CD1c-positive myeloid dendritic cell (primary cell): ENCODE measurements around the gene HERC2.

Source experiments
- DNase-seq: peaks from one replicate; pipeline ENCODE4 v3.0.0-alpha.2; 2016; ENCODE audit errors: extremely low spot score

The HERC2 gene

DNA sequence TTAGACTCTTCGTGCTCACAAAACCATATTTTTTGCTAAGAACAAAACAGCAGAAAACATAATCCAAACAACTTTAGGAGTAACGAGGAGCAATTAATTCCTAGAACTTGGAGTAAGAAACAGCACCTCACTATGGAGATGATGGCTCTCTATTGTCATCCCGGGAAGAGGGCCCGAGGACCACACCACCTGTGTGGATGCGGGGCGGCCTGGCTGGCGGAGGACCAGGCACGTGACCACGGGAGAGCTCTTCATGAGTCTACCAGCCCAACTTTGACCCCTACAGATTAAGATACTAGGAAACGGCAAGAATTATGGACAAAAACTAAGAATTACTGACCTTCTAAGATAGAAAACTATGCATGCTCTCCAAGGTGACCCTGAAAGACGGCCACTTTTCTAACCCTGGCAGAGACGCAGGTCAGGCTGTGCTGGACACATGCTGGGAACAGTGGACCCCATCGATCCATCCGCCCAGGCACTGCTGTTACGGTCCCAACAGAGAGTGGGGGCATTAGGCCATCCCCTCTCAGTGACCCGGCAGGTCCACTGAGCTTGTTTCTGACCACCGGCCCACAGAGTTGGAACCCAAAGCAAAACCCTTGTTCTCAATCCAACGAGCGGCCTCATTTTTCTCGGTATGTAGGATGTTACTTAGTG is 209.7 kb downstream of the HERC2 start:
- DNase-seq = no peak

DNA sequence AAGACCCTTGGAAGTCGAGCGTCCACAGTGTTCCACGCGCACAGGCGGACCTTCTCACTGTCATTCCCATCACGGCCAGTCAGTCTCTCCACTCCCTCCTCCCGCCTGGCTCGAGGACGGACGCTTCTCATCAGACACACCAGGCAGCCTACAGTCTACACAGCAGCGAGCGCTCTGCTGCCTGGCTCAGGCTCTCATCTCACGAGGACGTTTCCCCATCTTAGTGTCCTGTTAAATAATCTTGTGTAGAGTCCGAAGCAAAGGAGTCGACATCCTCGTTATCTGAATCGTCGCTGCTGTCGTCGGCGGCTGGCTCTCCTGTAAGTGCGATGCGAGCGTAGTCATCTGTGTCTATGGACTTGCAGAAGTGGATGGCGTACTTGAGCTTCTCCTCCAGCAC is 210.4 kb downstream of the HERC2 start:
- DNase-seq = no peak

DNA sequence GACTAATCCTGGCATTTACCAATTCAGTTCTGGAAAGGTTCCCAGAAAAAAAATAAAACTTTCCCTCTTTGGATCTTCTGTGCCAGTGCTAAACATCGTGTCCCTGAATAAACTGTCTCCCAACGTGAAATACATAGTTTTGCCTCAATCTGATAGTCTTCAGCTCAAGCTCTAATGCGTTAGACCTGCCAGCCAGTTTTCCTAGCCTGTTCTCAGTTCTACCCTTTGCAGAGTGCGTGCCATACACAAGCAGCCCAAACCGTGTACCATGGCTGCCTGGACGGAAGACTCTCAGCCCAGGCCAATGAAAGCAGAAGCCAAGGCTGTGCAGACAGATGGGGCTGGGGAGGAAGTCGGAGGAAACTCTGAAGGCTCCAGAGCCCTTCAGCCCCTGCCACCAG is 211.5 kb downstream of the HERC2 start:
- DNase-seq = no peak

DNA sequence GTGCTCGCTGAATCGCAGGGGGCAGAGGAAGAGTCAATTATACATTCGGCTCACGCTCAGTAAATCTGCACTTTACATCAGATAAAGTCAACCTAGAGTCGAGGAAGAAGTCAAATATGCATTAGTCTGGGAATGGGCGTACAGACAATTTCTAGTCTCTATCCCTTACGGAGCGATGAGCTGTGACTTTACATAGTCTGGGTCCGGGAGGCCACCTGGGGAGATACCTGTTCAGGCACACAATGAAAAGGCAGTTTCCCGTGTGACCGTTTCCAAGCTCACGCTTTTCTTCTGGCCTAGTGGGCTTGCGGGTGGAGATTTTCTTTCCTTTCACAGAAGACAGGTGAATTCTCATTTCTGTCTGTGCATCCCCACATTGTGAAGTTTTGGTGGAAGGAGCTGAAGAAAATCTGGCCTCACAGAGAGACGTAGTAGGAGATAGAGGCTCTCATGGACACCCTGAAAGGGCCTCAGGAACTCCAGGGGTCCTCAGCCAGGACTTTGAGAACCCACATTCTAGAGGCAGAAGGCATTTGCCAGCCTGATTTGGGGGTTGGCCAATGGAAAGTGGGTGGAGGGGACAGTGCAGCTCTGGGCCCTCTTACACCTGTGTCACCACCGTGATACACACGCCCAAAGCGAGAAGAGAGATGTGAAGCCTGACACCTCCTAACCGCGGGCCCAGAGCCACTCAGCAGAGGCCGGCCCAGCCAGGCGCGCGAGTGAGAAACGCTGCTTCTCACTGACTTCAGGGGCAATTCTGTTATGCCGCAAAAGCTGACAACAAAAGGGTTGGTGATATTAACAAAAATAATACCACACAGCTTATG is 212.1 kb downstream of the HERC2 start:
- DNase-seq = no peak

DNA sequence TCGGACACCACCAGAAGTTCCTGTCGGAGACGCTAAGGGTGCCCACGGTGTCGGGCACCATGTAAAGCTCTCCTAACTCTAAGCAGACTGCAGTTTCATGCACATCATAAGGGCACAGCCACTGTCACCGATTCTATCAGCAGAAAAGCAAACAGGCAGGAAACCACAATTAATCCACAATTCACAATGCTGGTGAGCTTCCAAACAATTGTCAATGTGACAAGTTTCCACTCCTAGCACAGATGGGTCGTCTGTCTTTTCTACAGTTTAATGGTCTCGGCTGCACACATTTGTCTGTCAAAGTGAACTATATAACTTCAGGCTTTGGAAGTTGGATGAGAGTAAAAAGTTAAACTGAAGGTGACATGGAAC is 214.1 kb downstream of the HERC2 start:
- no peak for DNase-seq

DNA sequence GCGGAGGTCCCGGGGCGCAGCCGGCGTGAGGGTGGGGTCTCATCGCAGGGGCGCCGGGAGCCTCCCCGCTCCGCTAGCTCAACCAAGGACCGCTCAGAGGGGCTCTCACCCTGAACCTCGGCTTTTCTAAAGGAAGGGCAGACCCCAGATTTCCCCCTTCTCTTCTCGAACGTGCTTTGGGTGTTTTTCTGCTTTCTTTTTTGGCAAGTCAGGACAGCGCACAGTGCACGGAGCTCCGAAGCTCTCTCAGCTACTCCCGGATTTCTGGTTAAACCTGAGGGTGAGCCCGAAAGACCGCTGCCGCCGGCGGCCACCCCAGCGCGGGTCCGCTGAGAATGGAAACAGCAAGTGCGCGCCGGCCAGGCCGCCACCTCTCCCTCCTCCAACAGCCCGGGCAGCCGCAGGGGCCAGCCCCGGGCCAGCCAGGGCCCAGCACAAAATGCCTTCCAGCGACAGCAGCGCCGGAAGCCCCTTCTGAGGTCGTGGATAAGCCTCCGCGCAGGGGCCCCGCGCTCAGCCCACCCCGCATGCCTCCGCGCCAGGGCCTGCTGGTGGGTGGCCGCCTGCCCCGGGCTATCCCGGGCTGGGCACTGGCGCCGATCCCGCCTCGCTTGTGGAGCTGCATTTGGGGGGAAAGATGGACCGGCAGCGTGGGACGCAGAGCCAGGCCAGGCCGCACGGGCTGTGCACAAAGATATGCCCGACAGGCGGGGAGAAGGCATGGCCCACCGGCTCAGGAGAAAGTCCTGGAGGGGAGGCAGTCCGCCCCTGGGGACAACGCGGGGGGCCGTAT is 214.7 kb downstream of the HERC2 start:
- no peak for DNase-seq

DNA sequence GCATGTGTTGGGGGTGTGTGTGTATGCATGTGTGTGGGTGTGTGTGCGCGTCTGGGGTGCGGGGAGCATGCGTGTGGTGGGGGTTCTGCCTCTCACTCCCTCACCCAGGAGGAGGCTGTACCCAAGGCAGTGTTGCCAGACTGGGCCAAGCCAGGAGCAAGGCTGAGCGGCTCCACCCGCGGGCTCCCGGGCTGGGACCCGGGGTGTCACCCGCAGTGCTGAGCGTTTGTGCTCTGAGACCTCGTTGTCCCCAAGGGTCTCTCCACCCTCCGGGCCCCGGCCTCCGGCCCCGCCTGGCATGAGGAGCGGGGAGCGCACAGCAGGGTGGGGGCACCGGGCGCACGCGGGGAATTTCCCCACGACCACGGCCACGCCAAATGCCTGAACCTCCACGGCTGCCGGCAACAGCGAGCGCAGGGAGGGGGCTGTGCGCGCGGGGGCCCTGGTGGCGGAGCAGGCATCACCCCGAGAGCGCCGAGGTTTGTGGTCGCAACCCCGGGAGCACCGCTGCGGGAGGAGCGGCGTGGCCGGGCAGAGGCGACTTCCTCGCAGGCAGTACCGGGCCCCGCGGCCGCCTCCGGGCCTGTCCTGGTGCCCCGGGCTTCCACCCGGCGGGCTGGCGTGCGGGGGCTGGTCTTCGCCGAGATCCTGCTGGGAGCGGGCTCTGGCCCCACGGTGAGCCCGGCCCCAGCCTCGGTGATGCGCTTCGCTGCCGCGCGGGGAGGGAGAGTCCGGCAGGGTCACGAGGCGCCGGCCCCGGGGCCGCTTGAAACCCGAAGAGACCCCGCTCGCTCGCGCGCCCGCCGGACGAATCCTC is 215.5 kb downstream of the HERC2 start:
- DNase-seq = no peak

DNA sequence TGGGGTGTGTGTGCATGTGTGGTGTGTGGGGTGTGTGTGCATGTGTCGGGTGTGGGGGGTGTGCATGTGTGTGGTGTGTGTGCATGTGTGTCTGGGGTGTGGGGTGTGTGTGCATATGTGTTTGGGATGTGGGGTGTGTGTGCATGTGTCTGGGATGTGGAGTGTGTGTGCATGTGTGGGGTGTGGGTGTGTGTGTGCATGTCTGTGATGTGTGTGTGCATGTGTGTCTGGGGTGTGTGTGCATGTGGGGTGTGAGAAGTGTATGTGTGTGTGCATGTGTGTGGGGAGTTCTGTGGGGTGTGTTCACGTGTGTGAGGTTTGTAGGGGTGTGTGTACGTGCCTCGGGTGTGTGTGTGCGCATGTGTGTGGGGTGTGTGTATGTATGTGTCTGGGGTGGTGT is 216.2 kb downstream of the HERC2 start:
- DNase-seq = no peak

DNA sequence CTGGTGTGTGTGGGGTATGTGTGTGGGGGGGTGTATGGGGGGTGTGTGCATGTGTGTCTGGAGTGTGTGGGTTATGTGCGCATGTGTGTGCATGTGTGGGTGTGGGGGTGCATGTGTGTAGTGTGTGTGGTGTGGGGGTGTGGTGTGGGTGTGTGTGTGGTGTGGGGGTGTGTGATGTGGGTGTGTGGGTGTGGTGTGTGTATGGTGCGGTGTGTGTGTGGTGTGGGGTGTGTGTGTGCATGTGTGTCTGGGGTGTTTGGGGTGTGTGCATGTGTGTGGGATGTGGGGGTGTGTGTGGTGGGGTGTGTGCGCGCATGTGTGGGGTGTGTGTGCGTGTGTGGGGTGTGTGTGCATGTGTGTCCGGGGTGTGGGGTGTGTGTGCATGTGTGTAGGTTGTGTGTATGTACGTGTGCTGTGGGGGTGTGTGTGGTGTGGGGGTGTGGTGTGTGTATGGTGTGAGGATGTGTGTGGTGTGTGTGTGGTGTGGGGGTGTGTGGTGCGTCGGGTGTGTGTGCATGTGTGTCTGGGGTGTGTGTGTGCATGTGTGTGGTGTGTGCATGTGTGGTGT is 216.7 kb downstream of the HERC2 start:
- DNase-seq = no peak

DNA sequence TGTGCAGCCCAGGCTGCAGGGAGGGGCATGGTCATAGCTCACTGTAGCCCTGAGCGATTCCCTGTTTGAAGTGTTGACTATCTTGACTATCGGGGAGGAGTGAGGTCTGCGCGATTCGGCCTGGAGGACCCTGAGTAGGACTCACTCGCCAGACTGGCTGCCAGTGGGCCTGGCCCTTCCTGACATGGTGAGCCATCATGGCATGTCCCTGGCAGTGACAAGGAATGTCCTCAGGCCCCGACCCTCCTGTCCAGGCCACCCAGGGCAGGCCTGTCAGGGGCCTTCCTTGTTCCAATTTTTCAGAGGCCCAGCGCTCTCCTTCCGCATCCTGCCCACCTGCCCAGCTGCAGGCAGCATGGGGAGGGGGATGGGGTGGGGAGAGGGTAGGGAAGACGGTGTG is 217.7 kb downstream of the HERC2 start:
- DNase-seq = no peak

DNA sequence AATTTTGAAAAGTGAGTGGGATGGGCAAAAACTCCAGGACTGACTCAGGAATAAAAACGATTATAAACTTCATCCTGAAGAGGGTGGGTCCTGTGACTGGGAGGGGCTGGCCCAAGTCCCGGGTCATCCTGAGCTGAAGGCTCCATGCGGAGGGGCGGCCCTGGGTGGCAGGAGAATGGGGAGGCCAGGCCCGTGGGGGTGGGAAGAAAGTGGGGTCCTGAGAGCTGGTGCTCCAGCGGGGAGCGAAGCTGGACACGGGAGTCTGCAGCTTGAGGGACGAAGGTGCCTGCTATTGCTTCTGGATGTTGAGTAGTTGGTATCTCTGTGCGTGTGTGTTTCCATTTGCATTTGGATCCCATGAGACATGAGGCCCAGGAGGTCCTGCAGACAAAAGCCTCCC is 218.1 kb downstream of the HERC2 start:
- no peak for DNase-seq

DNA sequence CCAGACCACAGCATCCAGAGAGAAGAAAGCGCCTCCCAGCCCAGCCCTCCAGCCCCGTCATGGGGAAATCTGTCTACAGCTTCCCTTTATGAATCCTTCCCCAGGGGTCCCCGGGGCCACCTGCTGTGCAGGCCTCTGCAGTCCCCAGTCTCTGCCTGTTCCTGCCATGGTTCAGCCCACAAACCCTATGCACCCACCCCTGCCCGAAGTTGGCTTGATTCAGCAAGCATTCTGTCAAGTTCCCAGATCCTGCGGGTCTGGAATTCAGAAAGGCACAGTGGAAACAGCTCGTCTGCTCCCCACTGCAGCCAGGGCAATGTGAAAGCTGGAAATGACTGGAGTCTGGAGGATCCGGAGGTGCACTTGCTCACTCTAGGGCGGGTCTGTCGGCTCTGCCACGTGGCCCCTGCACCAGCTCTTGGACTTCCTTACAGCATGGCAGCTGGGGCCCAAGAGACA is 220.0 kb downstream of the HERC2 start:
- DNase-seq = no peak

DNA sequence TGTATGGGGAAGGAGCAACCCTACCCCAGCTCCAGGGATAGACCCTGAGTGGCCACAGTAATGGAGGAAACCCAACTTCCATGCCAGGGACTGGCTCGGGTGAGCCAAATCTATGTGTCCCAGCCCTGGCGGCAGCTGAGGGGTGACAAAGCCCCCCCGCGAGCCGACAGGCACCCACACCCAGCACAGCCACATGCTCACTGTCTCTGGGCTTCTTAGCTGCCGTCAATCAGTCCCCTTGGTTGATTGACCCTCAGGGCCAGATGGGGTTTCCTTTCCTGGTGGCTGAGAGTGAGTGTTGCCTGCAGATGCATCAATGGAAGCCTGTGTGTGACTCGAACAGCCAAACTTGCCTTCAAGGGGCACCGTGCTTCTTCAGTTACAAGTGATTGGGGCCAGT is 220.8 kb downstream of the HERC2 start:
- DNase-seq = no peak

DNA sequence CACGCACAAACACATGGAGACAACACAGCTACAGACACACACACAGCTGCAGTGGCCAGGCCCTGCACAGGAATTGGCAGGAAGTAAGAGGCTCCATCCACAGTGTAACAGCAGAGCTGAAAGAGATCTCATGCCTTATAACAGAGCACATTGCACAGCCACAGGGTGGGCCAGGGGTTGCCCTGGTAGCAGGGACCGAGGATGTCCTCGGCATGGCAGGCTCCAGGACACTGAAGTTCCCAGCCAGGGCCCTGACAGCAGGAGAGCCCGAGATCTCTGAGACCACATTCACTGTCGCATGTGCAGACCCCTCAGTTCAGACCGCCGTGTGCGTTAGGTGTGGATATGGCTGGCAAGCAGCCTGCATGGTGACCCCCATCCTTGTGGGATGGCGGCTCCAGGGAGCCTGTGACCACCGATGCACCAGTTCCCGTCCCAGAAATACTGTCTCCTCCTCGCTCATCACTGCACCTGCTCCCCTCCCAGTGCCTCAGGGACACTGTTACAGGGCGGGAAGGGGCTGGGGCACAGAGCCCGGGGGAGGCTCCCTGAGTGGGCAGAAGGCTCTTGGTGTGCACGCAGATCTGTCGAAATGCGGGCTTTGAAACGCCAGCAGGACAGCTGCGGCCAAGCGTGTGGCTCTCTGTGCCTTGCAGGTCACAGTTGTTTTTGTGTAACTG is 221.3 kb downstream of the HERC2 start:
- DNase-seq = no peak

DNA sequence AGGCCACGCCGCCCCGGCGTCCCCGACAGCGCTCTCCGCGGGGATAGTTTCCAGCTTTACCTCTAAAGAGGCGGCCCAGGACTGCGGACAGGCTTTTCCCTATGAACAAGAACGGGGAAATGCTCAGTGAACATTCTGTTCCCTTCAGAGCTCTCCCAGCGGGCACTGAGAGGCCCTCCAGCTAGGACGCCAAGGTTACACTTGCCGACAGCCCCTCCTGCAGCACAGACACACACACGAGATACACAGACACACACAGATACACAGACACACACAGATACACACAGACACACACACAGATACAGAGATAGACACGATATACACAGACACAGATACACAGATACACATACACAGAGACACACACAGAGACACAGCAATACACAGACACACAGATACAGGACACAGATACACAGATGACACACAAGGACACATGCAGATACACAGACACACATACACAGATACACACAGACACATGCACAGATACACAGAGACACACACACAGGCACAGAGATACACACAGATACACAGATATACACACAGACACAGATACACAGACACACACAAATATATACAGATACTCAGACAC is 222.3 kb downstream of the HERC2 start:
- DNase-seq = no peak

DNA sequence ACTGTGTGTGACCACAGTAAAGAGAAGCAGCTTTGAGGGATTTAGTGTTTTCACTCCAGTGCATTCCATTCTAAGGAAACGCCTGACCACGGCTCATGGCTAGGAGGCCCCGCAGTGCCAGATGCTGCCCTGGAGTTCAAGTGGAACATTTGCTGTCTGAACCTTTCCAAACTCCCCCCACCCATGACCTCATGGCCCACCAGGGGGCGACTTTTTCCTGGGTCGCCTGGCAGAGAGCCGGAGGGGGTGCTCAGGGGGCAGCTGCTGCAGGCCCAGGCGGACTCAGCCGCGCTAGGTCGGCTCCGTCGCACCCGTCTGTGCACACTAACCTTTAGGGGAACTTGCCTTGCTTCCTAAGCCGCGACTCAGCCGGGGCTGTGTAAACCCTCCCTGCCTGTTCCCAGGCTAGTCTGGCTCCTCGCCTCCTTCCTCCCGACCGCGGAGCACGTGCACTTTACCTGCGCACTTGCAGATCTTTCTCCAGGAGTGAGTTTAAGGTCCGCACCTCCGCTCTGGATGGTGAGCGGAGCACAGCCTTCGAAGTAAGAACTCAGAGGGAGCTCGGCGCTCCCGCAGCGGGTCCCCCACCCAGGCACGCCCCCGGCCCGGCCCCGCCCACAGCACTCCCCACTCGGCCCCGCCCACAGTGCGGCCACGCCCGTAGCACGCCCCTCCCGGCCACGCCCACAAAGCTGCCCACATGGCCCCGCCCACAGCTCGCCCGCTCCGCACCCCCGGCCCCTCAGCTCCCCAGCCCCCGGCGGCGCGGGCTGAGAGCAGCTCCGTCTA is 223.0 kb downstream of the HERC2 start, which contains the start of gene OCA2:
TSS of gene OCA2 (minus strand) at position 550 of the 789 bp plus-strand sequence. CDS start 17,441 bp downstream, outside the sequence.
- peak; percentile 33 for DNase-seq

DNA sequence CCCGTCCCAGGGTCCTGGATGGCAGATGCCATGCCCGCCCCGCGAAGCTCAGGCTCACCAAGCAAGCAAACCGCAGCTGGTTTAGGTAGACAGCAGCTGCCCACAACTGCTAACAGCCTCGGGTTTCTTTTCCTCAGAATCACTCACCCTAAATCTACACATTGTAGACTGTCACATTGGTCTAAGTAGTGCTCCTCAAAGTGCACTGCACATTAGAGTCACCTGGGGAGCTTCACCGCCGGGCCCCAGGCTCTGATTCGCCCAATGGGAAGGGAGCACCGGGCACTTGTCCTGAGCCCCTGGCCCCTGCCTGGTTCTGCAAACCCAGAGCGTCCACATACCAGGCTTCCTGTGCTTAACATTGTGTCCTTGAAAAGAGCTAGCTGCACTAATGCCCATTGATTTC is 223.6 kb downstream of the HERC2 start:
- DNase-seq = no peak

DNA sequence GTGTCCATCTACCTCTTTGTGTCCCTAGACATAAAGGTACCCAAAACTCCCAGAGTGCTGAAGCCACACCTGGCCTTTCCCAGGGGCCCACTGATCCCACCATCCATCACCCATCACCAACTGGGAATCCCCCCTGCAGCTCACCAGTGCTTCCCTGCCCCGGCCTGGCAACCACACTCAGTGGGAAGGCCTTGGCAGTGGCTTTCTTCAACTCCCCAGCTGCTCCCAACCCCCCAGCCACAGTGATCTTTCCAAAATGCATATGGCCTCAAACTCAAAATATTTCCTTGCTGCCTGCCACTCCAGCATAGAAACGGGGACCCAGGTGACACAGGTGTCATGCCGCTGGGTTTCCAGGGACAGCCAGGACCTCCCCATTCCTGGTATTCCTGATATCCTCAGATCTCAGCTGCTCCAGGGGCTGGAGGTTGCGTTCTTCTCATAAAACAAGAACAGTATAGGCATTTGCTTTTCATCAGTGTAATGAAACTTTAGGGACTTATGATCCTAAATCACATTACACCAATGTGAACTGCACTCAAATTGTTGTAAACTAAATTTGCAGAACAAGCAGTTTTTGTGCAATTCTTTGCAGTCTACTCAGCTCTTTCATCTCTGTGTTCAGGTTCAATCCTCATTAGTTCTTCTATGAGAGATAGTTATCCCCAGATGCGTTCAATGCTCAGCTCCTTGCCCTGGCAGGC is 224.2 kb downstream of the HERC2 start:
- no peak for DNase-seq
